NB4 (cell line): ENCODE data around the gene PER3.

ENCODE experiments used
- DNase-seq: peaks from one replicate; pipeline ENCODE4 v3.0.0; 2010; ENCODE audit warnings: low read depth
- H3K4me3 ChIP-seq: one replicate; pipeline ENCODE4 v1.5.1; 2011; ENCODE audit warnings: mild to moderate bottlenecking, low read depth, low read length, moderate library complexity
- MYC ChIP-seq: IDR thresholded peaks from 2 replicates; pipeline ENCODE4 v1.6.1; 2011; ENCODE audit warnings: low read depth, low read length
- POLR2A ChIP-seq: IDR thresholded peaks from 2 replicates; pipeline ENCODE4 v1.6.1; 2011; ENCODE audit warnings: mild to moderate bottlenecking; ENCODE audit not compliant: insufficient read length; ENCODE audit errors: extremely low read depth
- TF ChIP-seq, protein P1 (sequence below): IDR thresholded peaks from one replicate; pipeline ENCODE4 v1.5.1; 2012; ENCODE audit warnings: low read depth, low read length
- TF ChIP-seq, protein P2 (sequence below): IDR thresholded peaks from 2 replicates; pipeline ENCODE4 v1.6.1; 2011; ENCODE audit warnings: low read depth, low read length

The PER3 gene

DNA sequence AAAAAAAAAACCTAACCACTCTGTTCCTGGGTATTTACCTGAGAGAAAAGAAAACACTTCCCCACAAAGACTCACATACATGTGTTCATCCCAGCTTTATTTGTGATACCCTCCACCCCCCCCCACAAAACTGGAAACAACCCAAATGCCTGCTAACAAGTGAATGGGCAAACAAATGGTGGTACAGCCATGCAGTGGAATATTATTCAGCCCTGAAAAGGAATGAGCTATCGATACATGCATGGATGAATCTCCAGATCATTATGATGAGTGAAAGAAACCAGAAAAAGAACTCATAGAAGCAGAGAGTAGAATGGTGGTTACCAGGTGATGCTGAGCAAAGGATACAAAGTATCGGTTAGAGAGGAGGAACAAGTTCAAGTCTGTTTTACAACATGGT, 106.8 kb downstream of the PER3 start:
- H3K4me3 ChIP-seq = no peak overlapping the region
- DNase-seq = no peak
- TF ChIP-seq, protein P1, sequence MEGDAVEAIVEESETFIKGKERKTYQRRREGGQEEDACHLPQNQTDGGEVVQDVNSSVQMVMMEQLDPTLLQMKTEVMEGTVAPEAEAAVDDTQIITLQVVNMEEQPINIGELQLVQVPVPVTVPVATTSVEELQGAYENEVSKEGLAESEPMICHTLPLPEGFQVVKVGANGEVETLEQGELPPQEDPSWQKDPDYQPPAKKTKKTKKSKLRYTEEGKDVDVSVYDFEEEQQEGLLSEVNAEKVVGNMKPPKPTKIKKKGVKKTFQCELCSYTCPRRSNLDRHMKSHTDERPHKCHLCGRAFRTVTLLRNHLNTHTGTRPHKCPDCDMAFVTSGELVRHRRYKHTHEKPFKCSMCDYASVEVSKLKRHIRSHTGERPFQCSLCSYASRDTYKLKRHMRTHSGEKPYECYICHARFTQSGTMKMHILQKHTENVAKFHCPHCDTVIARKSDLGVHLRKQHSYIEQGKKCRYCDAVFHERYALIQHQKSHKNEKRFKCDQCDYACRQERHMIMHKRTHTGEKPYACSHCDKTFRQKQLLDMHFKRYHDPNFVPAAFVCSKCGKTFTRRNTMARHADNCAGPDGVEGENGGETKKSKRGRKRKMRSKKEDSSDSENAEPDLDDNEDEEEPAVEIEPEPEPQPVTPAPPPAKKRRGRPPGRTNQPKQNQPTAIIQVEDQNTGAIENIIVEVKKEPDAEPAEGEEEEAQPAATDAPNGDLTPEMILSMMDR = no peak
- TF ChIP-seq, protein P2, sequence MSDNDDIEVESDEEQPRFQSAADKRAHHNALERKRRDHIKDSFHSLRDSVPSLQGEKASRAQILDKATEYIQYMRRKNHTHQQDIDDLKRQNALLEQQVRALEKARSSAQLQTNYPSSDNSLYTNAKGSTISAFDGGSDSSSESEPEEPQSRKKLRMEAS = no peak
- TF ChIP-seq POLR2A (no peak), MYC (no peak)

DNA sequence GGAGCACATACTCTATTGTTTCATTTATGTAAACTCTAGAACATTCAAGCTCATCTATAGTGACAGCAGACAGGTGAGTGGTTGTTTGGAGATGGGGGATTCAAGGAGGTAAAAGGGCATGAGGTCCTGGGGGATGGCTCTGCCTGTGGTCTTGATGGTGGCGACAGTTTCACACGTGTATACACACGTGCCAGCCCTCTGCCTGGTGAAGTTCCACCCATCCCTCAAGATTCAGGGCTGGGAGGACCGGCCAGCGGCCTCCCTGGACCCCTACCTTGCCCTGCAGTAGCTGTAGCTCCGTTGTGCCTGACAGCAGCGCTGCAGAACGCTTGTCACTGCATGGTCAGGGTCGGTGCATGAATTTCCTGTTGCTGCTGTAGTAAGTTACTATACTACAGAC, 107.7 kb downstream of the PER3 start:
- TF ChIP-seq POLR2A (no peak), MYC (no peak)
- TF ChIP-seq, protein P1 = no peak
- TF ChIP-seq, protein P2 = no peak
- no peak for DNase-seq
- H3K4me3 ChIP-seq = no peak overlapping the region

DNA sequence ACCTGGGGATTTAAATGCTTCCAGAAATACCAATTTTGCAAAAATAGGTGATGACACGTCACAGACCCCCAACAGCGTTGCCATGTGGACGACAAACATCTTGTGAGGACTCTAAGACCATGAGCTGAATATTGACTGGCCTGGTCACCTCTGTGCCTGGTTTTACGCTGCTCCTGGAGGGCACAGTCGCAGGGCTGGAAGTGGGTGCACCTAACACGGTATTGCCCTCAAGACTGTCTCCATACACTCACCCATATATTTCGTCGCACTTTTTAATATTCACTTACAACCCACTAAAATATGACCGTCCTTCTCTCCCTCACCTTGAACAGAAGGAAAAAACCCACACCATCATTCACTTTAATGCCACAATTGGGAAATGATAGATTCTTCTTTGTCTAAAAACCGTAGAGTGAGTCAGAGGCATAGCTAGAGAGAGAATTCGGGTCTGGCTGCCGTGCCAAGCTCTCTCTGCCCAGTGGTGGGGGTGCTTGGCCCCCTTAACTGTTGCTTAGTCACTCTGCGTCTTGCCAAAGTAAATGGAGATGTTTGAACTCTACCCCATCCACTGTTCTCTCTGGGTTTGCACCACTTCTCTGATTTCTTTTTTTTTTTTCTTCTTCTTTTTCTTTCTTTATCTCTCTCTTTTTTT, 109.6 kb downstream of the PER3 start:
- no peak for DNase-seq
- H3K4me3 ChIP-seq = no peak overlapping the region
- TF ChIP-seq, protein P2 = no peak
- TF ChIP-seq POLR2A (no peak), MYC (no peak)
- TF ChIP-seq, protein P1 = no peak
